SKM-1 (cell line): Measurements from ENCODE around the gene SHOX.

ENCODE experiments used
- DNase-seq: peaks from one replicate; lab custom pipeline; 2025; ENCODE audit not compliant: unreplicated experiment; lab: John Stamatoyannopoulos, UW

SHOX gene

DNA sequence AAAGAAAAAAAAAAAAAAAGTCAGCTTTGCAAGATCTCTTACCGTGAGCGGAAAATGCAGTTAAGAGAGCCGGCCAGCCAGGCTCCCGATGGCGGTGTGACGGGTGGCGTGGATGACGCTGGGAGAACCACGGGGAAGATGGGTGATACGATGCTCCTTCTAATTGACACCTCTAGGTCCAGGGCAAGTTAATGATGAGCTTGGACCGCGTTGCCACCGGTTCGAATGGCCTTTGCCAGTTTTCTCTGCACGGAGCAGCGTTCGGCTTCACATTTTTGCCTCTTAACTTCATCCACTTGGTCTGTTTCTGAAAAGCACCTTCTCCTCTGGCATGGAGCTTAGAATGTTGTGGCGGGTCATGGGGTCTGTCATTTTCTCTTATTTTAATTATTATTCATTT lies 33.2 kb downstream of the SHOX start:
- no peak for DNase-seq

DNA sequence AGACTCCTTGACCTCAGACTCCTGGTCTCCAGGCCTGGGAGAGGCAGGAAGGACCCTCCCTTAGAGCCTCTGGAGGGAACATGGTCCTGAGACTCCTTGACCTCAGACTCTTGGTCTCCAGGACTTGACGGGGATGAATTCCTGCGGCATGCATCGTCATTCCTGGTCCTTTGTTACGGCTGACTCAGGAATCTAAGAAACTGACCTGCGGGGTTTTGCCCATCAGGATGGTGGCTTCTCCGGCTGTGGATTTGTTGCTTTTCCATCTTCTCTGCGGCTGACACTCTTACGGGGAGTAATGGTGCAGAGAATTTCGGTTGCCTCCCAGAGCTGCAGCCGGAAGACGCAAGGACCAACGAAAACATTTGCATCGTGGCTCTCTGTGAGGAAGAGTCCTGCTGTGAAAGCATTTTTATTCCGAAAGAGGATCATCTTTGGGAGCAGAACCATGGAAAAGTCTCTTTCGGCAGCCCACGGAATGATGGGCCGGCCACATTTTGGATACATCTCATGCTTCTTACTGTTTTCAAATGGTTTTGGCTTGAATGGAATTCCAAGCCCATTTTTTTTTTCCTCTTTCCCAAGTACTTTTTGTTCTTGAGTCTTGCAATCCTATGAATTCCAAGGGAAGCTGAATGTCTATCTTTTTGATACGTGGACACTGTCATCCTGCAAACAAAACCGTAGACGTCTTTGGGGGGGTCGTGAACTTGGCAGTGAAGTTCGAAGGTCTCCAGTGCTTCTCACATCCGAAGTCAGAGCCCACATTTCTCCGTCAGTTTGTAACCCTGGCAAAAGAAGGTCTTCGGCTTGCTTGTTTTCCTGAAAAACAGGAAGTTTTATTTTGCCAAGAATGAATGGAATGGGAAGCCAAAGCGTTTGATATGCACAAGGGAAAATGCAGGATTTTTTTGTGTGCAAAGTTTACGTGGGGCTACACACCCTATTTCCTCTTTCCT lies 36.5 kb downstream of the SHOX start:
- DNase-seq, result no peak

DNA sequence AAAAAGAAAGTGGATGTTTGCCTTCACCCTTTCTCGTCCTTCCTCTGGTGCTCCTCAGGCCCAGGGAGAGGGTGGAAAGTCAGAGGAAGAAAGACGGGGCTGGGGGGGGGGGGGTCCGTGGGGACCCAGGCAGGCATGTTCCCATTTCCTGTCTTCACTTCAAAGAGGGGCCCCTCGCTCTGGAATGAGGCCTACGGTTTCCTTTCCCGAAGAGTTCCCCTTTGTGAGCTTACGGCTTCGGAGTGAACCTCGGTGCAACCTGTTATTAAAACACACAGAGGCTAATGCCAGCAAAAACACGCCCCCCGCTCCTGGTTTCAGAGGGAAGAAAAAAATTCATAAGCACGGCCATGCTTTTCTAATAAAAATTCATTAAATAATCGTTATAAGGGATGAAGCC lies 40.1 kb downstream of the SHOX start:
- no peak for DNase-seq

DNA sequence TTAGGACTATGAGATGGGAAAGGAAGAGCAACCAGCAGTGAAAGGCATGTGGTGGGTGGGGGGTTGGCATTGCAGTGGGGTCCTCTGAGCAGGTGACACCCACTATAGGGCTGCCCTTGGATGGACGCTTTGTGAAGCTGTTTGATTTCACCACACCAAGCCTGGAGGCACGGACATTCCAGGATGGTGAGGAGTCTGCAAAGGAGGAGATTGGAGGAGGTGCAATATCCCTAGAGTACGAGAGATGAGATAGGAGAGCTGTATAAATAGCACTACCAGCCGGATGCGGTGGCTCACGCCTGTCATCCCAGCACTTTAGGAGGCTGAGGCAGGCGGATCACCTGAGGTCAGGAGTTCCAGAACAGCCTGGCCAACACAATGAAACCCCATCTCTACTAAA lies 42.3 kb downstream of the SHOX start:
- no peak for DNase-seq

DNA sequence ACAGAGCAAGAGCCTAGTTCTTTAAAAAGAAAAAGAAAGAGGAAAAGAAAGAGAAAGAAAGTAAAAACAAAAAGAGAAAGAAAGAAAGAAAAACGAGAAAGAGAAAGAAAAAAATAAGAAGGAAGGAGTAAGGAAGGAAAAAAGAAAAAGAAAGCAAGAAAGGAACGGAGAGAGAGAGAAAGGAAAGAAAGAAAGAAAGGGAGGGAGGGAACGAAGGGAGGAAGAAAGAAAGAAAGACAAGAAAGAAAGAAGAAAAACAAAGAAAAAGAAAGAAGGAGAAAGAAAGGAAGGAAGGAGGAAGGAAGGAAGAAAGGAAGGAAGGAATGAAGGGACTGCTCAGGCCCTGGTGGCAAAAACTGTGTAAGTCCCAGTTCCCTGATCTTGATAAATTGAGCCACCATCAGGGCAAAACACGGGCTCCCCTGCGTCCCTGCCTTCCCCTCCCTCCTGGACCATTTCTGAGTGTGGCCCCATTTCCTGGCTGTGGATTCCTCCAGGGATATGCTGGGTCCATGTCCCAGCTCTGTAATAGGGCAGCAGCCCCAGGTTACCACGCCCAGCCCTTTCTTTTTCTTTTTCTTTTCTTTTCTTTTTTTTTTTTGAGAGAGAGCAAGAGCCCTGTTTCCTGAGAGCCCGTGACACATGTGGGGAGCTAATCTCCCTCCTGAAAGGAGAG lies 44.8 kb downstream of the SHOX start:
- no peak for DNase-seq

DNA sequence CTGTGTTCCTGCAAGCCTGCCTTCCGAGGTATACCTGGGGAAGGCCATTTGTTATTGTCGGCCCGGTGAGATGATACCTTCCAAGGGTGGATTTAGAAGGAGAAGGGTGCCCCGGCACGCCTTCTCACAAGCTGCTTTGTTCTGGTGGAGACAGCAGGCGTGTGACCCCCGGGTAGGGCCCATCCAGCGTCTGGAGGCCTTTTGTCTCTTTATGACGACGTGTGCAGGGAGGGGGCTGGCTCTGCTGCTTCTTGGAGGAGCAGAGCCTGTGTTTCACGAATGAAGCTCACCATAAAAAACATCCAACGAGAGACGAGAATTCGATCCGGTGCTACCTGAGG lies 45.3 kb downstream of the SHOX start:
- no peak for DNase-seq

DNA sequence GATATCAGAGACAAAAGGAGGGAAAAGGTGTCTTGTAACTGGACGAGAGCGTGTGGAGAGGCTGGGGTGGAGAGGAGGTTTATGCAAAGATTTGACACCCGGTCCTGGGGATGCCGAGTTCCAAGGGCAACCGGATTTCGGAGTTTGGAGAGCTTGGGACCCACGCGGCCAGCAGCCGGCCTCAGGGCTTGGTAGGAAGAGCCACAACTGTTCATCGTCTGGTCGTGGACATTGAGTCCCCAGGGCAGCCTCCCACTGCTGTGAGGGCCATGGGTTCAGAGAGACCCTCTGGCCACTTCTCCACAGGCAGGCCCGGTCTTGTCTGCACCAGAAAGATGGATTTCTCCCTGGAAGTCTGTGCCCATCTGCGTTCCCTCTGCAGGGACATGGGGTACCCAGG lies 46.8 kb downstream of the SHOX start:
- DNase-seq, result no peak

DNA sequence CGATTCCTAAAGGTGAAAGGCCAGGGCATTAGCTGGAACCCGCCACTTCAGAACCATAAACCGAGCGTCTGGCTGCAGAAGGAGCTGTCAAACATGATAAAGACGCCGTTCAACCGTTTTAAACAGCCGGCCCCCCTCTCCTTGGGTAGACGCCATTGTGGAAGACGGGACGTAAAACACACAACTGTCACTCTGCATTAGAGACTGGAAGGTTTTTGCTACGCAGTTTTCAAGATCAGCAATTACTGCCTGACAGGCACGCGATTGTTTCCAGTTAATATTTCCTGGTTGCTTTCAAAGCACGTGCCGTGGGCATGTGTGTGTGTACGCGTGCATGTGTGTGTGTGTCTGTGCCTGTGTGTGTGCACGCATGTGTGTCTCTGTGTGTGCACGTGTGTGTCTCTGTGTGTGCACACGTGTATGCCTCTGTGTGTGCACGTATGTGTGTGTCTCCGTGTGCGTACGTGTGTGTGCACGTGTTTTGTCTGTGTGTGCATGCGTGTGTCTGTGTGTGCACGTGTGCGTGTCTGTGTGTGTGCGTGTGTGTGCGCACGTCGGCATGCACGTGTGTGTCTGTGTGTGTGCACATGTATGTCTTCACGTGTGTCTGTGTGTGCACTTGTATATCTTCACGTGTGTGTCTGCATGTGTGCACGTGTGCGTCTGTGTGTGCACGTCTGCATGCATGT lies 48.8 kb downstream of the SHOX start:
- DNase-seq, result no peak

DNA sequence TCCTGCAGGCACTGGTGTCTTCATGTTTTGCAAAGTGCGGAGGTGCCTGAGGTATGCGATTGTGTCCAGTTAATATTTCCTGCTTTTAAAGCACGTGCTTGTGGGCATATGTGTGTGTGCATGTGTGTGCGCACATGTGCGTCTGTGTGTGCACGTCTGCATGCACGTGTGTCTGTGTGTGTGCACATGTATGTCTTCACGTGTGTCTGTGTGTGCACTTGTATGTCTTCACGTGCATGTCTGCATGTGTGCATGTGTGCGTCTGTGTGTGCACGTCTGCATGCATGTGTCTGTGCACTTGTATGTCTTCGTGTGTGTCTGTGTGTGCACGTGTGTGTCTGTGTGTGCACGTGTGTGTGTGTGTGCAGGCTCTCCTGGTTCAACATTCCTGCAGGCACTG lies 49.5 kb downstream of the SHOX start:
- no peak for DNase-seq

DNA sequence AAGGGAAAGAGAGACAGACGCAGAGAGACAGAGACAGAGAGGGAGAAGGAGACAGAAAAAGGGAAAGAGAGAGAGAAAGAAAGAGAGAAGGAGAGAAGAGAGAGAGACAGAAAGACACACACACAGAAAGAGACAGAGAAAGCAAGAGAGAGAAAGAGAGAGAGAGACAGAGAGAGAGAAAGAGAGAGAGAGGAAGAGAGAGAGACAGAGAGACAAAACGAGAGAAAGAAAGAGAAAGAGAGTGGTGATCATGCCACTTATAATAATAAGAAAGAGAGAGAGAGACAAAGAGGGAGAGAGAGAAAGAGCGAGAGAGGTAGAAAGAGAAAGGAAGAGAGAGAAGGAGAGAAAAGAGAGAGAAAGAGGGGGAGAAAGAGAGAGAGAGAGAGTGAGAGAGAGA lies 51.4 kb downstream of the SHOX start:
- no peak for DNase-seq

DNA sequence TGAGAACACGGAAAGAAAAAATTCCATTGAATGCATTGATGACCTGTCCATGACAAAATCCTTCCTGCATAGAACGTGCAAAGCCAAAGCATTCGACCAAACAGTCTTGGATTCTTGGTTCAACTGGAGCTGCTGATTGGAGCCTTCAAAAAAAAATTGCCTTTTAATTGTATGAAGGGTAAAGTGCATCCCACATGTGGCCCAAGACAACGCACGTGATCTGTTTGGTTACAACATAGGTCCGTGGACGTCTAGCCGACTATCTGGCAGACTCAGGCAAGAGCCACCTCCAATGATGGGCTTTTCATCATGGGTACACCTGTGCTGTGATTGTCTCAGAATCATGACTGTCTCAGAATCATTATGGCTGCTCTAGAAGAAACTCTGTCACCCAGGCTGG lies 52.3 kb downstream of the SHOX start:
- no peak for DNase-seq

DNA sequence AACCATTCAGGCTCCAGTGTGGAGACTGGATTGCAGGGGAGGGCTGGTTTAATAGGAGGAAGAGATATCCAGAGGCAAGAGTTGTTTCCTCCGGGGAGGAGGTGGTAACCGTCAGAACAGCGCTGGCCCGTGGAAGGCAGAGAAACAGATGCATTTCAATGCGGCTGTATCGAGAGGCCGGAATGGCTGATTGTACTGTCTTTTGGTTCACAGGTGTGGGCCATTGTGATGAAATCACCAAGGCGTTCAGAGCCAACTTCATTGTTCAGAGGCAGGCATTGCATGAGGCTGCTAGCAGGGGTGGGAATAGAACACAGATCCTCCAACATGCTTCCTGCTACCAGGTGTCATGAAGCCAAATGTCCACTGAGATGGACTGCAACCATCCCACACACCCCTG lies 53.0 kb downstream of the SHOX start:
- DNase-seq, result no peak

DNA sequence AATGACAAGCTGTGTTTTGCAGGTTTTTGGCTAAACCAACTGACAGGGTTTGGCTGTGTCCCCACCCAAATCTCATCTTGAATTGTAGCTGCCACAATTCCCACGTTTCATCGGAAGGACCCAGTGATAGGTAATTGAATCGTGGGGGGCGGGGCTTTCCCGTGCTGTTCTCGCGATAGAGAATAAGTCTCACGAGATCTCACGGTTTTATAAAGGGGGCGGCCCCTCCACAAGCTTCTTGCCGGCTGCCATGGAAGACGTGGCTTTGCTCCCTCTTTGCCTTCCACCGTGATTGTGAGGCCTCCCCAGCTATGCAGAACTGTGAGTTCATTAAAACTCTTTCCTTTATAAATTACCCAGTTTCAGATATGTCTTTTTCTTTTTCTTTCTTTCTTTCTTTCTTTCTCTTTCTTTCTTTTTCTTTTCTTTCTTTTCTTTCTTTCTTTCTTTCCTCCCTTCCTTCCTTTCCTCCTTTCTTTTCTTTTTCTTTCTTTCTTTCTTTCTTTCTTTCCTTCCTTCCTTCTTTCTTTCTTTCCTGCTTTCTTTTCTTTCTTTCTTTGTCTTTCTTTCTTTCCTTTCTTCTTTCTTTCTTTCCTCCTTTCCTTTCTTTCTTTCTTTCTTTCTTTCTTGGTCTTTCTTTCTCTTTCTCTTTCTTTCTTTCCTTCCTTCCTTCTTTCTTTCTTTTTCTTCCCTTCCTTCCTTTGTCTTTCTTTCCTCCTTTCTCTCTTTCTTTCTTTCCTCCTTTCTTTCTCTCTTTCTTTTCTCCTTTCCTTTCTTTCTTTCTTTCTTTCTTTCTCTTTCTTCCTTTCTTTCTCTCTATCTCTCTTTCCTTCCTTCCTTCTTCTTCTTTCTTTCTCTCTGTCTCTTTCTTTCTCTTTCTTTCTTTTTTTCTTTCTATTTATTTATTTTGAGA lies 54.8 kb downstream of the SHOX start:
- no peak for DNase-seq

DNA sequence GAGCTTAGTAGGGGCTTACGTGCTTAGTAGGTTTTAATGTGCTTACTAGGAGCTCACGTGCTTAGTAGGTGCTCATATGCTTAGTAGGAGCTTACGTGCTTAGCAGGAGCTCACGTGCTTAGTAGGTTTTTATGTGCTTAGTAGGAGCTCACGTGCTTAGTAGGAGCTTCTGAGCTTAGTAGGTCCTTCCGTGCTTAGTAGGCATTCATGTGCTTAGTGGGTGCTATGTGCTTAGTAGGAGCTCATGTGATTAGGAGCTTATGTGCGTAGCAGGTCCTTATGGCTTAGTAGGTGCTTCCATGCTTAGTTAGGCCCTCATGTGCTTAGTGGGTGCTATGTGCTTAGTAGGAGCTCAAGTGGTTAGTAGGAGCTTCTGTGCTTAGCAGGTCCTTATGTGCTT lies 59.4 kb downstream of the SHOX start:
- DNase-seq, result no peak

DNA sequence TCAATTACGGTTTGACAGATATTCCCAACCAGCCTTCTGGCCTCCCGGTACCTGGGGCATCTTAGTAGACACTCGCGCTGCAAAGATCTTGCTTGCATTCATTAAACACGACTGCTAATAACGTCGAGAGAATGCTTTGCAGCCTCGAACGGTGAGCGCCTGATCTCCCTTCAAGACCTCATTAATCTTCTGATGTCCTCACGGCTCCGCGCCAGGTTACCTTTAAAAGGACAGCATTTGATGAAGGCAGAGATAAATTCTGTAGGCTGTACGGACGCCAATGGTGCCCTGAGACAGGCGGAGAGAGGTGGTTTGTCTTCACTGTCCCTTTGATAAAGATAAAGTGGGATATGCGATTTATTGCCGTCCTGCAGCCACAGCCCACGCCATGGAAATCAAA lies 64.2 kb downstream of the SHOX start:
- no peak for DNase-seq

DNA sequence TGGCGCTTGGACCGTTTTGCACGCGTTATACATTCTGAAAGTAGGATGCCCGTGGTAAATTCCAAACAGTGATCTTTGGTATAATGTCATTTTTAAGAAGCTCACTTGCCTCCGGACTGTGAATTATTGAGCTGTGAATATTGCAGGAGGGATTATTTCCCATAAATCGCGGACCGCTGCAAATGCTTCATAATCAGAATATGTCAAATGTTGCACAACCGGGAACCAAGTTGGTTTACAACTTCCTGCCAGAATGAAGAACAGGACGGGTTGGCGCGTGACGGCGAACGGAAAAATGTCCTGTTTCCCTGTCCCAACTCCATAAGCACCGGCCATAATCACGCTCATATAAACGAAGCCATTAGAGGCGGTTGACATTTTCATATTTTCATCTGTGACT lies 67.6 kb downstream of the SHOX start:
- no peak for DNase-seq

DNA sequence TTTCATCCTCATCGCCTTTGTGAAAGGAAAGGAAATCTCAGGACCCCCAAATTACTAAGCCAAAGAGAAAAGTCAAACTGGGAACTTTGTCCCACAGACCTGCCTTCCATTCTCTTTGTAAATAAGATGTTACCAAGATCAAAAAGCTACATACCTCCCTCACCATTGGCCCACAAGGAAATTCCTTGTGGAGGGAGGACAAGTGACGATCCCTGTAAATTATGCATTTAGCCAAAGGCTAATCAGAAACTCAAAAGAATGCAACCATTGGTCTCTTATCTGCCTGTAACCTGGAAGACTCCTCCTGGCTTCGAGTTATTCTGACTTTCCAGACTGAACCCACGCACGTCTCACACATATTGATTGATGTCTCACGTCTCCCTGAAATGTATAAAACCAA lies 70.3 kb downstream of the SHOX start:
- no peak for DNase-seq

DNA sequence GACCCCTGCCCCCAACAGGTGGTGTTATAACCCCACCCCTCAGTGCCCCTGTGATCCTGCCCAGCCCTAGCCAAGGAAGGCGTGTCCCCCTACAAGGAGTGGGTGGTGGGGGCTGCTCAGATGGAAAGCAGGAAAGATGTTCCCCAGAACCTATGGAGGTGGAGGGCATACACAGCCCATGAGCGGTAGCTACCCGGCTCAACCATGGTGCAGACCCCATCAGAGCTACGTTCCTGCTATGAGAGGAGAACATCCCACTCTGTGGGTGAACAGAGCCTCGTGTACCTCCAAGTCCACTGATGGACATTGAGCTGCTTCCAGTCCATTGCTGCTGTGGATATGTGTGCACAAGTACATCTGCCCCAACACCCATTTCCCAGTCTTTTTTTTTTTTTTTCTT lies 71.1 kb downstream of the SHOX start:
- no peak for DNase-seq

DNA sequence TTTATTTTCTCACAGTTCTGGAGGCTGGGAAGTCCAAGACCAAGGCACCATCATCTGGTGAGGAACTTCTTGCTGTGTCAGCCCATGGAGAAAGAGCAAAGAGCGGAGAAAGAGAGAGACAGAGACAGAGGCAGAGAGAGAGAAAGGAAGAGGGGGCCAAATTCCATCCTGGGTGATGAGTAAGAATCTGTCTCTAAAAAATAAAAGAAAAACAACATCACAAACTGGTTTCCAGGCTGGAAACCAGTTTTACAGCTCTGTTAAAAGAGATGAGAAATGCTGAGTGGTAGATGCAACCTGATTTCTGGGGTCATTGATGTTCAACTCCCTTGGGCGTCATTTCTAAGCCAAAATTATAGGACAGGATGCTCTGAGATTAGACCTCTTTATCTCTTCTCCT lies 72.9 kb downstream of the SHOX start:
- DNase-seq, result no peak

DNA sequence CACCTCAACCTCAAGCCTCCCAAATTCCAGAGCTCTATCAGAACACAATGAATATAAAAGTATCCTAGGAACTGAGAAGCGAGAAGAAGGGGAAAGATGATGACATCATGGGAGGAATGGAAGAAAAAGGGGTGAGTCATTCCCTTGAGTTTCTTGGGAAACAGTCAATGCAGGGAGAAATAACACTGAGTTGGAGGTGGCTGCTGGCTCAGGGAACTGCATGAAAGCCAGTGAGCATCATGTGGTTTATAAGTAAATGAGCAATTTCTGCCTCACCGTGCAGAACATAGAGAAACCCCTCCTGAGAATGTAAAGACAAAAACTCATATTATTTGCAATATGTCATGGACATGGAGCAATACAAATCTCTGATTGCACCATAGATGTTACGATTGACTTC lies 73.3 kb downstream of the SHOX start:
- no peak for DNase-seq
